Common myeloid progenitor, CD34-positive (primary cell): ENCODE data around the gene CRADD.

ENCODE experiments used
- CTCF ChIA-PET: fragments of 350-600 bp; sonication (Branson Sonifier 250); formaldehyde crosslinking; loops from one replicate; lab custom pipeline; 2021; ENCODE audit warnings: antibody characterized with exemption; lab: Charles Lee
- POLR2A ChIA-PET: fragments of 350-600 bp; sonication (Branson Sonifier 250); formaldehyde crosslinking; loops from one replicate; lab custom pipeline; 2021; ENCODE audit warnings: antibody characterized with exemption; lab: Charles Lee
- DNase-seq, 3 donors: peaks; one replicate each; pipeline versions ENCODE4 v3.0.0 to v3.0.0-alpha.2; 2013
- H3K27ac ChIP-seq, 2 experiments: 1 replicate in 1 of 2; 2 replicates in 1 of 2; pipeline ENCODE4 v1.7.0; 2013; ENCODE audit warnings: inconsistent platforms in 2 of 2, low read length in 2 of 2, mild to moderate bottlenecking in 2 of 2, low read depth in 1 of 2, moderate library complexity in 1 of 2; ENCODE audit not compliant: severe bottlenecking in 2 of 2, insufficient read depth in 1 of 2, poor library complexity in 1 of 2
- H3K27me3 ChIP-seq, 5 experiments: replicated peaks in 2 of 5; 1 replicate in 3 of 5; 2 replicates in 2 of 5; pipeline versions ENCODE4 v1.6.1 to v1.7.0; 2013; ENCODE audit warnings: low read length in 4 of 5, mild to moderate bottlenecking in 2 of 5, moderate library complexity in 2 of 5, inconsistent platforms in 1 of 5; ENCODE audit not compliant: insufficient read depth in 5 of 5, control insufficient read depth in 4 of 5
- H3K36me3 ChIP-seq, 4 experiments: 1 replicate in 2 of 4; 2 replicates in 2 of 4; pipeline versions ENCODE4 v1.6.1 to v1.7.0; 2013; ENCODE audit warnings: low read length in 3 of 4, control low read depth in 1 of 4, mild to moderate bottlenecking in 1 of 4; ENCODE audit not compliant: control insufficient read depth in 4 of 4, insufficient read depth in 4 of 4
- H3K4me1 ChIP-seq, 4 experiments: 1 replicate in 3 of 4; 2 replicates in 1 of 4; pipeline versions ENCODE4 v1.6.1 to v1.7.1; 2013; ENCODE audit warnings: low read length in 3 of 4, mild to moderate bottlenecking in 3 of 4, control low read depth in 1 of 4, inconsistent platforms in 1 of 4, moderate library complexity in 1 of 4; ENCODE audit not compliant: control insufficient read depth in 4 of 4, insufficient read depth in 4 of 4; ENCODE audit errors: control extremely low read depth in 1 of 4
- H3K4me3 ChIP-seq, 7 experiments: 1 replicate in 4 of 7; 2 replicates in 3 of 7; pipeline versions ENCODE4 v1.5.1 to v1.7.0; 2013; ENCODE audit warnings: mild to moderate bottlenecking in 7 of 7, low read length in 6 of 7, moderate library complexity in 6 of 7, inconsistent platforms in 2 of 7, low read depth in 2 of 7, control low read depth in 1 of 7; ENCODE audit not compliant: insufficient read depth in 4 of 7, control insufficient read depth in 1 of 7; ENCODE audit errors: extremely low read depth in 1 of 7
- H3K9me3 ChIP-seq, 5 experiments: 1 replicate in 4 of 5; 2 replicates in 1 of 5; pipeline versions ENCODE4 v1.6.1 to v1.7.1; 2013; ENCODE audit warnings: low read length in 4 of 5, mild to moderate bottlenecking in 2 of 5, inconsistent platforms in 1 of 5, low read depth in 1 of 5, moderate library complexity in 1 of 5; ENCODE audit not compliant: control insufficient read depth in 4 of 5, insufficient read depth in 2 of 5; ENCODE audit errors: control extremely low read depth in 1 of 5
- WGBS: methylation state at CpG from one replicate; pipeline ENCODE4 v1.1.5; 2013; ENCODE audit not compliant: insufficient coverage; 5-methylcytosine and 5-hydroxymethylcytosine counted together

CRADD gene

DNA sequence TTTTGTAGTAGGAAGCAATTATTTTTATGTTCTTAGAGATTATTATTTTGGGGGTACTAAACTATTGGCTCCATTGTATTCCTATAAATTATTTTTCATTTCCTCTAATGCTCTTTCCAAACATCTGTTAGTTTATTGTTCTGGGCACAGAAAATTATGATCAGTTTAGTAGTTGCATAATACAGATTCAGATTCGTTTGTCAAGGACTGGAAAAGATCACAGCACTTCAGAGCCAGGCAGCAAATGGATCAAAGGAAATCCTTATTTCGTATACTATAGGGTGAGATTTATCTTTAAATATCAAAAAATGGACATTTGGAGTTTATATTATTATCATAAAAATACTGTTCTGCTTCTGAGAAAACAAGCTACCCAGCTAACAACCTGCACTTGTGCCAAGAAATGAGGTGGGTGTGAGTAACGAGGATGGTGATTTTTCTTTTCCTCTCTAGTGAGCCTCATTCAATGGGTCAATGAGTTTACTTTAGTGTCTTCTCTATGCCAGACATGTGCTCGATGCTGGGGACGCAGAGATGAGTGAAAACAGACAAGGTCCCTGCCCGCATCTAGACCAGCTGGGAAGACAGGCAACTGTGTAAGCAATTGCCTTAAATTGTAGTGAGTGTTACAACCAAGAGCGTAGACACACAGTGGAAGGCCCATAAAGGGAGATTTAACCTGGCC is 262.6 kb downstream of the CRADD start:
- H3K27ac ChIP-seq, result no peak overlapping the region
- no peaks in the 10 kb centered on the region for H3K36me3 ChIP-seq
- POLR2A ChIA-PET, result no interaction called here
- CTCF ChIA-PET, result interaction anchor here (0.6 kb wide), 1 partner anchor 17 kb away, joined by 3 read pairs; no protein-coding TSS in a partner anchor
- no peak for DNase-seq
- 100% methylated on average over 2 of the region's 7 CpGs for WGBS
- H3K27me3 ChIP-seq, result no peaks in the 10 kb centered on the region
- H3K4me1 ChIP-seq, result no peaks in the 10 kb centered on the region
- no peak overlapping the region for H3K4me3 ChIP-seq
- H3K9me3 ChIP-seq, result peaks cover 0 to 25% (median 10%) of the 10 kb centered on the region in 5 experiments

DNA sequence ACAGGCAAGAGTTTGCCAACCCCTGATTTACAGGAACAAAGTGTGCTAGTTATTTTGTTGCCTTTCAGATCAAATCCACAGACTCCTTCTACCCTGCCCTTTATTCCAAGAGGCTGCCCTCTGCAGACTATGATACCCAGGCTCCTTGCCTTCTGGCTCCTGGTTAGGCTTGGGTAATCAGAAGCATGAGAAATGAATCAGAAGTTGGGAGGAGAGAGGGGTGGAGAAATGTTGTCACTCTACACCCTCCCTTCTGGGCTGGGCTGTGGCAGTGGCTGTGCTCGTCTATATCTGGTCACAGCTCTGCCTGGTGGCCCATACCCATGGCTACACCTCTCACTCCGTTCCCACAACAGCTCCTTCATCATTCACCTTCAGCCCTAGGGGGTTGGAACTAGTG is 266.6 kb downstream of the CRADD start:
- WGBS, result 87% methylated on average over 2 of the region's 2 CpGs
- ChIA-PET CTCF (no interaction called here), POLR2A (no interaction called here)
- no peaks in the 10 kb centered on the region for H3K36me3 ChIP-seq
- no peak overlapping the region for H3K27ac ChIP-seq
- H3K4me3 ChIP-seq, result no peak overlapping the region
- no peaks in the 10 kb centered on the region for H3K27me3 ChIP-seq
- no peaks in the 10 kb centered on the region for H3K4me1 ChIP-seq
- H3K9me3 ChIP-seq, result no peaks in the 10 kb centered on the region
- DNase-seq, result no peak

DNA sequence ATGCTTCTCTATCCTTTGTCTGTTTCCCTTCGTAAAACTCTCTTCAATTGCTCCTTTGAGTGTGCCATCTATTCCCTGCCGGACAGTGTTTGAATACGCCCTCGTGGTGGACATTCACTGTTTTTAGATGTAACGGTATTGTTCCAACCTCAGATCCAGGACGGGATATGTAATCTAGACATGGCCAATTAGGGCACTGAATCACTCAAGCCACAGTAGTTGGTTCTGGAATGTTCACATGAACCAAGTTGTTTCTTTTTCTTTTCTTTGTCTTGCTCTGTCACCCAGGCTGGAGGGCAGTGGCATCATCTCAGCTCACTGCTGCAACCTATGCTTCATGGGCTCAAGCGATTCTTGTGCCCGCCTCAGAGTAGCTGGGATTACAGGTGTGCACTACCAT is 267.0 kb downstream of the CRADD start:
- H3K36me3 ChIP-seq, result no peaks in the 10 kb centered on the region
- no peaks in the 10 kb centered on the region for H3K27me3 ChIP-seq
- WGBS, result 99% methylated on average over 7 of the region's 8 CpGs
- ChIA-PET POLR2A (no interaction called here), CTCF (no interaction called here)
- H3K4me1 ChIP-seq, result no peaks in the 10 kb centered on the region
- H3K9me3 ChIP-seq, result peaks cover 0 to 3% (median 0%) of the 10 kb centered on the region in 5 experiments
- DNase-seq, result no peak
- no peak overlapping the region for H3K27ac ChIP-seq
- no peak overlapping the region for H3K4me3 ChIP-seq
